Bronchial epithelial cell (primary cell): Measurements from ENCODE around the gene HTT. TPM values are rescaled to one million over a fixed set of nuclear protein-coding genes. Genes with fewer than 3 reads are reported as not detected.

ENCODE experiments used
- DNase-seq: peaks from one replicate; pipeline ENCODE4 v3.0.0-alpha.2; 2010; ENCODE audit warnings: low read depth
- FAIRE-seq: peaks from 2 replicates; lab custom pipeline; 2011; peaks lifted over from hg19 to GRCh38; lab: Jason Lieb, UNC
- H3K27me3 ChIP-seq: 2 replicates; pipeline ENCODE4 v1.5.1; 2011; ENCODE audit warnings: low read length; ENCODE audit not compliant: control insufficient read depth, insufficient read depth
- H3K36me3 ChIP-seq: 2 replicates; pipeline ENCODE4 v1.5.1; 2011; ENCODE audit warnings: low read length; ENCODE audit not compliant: control insufficient read depth, insufficient read depth
- H3K4me3 ChIP-seq: 2 replicates; pipeline ENCODE4 v1.5.1; 2011; ENCODE audit warnings: mild to moderate bottlenecking, low read depth, low read length, control low read depth
- CTCF ChIP-seq: IDR thresholded peaks from 2 replicates; pipeline ENCODE4 v1.5.1; 2011; ENCODE audit warnings: mild to moderate bottlenecking, moderate library complexity, low read length, control low read depth, inconsistent platforms; ENCODE audit not compliant: insufficient read depth, severe bottlenecking
- total RNA-seq: library from RNA; depleted of rRNA; stranded (reverse); fragments of >200 nt; gene quantifications from 2 replicates; pipeline ENCODE4 v1.2.1, GENCODE V29; 2014

The HTT gene
- total RNA-seq, 1 donor from 2014 or later: 24.0 TPM

- FAIRE-seq: no peak
Observed at GRCh38 chr4:3266076-3266475, 191.6 kb downstream of the HTT start.

GRCh38 chr4:3267576-3268394 is 193.3 kb downstream of the HTT start:
- no peak overlapping the region for H3K4me3 ChIP-seq
- no peak for TF ChIP-seq CTCF
- DNase-seq (no peak), FAIRE-seq (no peak)
- H3K36me3 ChIP-seq: no peaks in the 10 kb centered on the region
- H3K27me3 ChIP-seq: peaks cover 5% of the 10 kb centered on the region

More at GRCh38 chr4:3266076-3266475, 191.6 kb downstream of the HTT start:
- Histone ChIP-seq H3K27me3 (peaks cover 7% of the 10 kb centered on the region), H3K36me3 (no peaks in the 10 kb centered on the region), H3K4me3 (no peak overlapping the region)
- DNase-seq: no peak
- TF ChIP-seq CTCF: no peak

- FAIRE-seq: no peak
- H3K27me3 ChIP-seq: peaks cover 3% of the 10 kb centered on the region
- DNase-seq: no peak
- H3K36me3 ChIP-seq: no peaks in the 10 kb centered on the region
- TF ChIP-seq CTCF: no peak
- H3K4me3 ChIP-seq: no peak overlapping the region
Observed at GRCh38 chr4:3268395-3269104, 194.1 kb downstream of the HTT start.

DNA sequence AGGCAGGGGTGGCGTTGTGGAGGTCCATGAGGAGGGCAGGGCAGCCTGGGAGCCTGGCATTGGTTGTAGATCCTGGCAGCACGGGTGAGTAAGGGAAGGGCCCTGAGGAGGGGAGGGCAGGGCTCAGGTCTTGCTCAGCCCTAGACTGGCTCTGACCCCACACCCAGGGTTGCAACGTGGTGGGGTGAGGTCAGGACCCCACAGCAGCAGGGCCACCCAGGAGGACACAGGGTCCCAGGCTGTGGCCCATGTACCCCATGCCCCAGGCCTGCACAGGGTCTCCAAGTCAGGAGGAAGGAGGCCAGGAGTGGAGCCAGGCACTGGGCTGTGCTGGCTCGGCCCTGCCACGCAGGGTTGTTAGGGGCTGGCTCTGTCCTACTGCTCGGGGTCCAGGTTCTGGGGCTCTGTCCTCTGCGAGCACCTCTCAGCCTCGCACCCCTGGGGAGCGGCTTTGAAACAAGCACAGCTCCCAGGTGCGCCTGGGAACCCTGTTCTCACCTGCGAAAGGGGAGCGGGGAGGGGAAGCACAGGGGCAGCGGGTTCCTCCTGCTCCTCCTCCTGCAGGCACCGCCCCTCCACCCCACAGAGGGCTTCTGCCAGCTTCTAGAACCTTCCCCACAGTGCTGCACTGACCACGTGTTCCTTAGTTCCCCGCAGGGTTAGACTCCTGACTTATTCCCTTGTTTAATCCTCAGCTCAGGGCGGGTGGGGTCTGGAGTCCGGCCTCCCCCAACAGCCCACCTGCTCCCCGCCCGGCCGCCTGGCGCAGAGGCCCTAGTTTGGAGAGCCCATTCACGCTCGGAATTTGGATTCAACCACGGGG is 194.8 kb downstream of the HTT start:
- DNase-seq (no peak), FAIRE-seq (no peak)
- peaks cover 3% of the 10 kb centered on the region for H3K27me3 ChIP-seq
- TF ChIP-seq CTCF: no peak
- no peaks in the 10 kb centered on the region for H3K36me3 ChIP-seq
- H3K4me3 ChIP-seq: no peak overlapping the region

DNA sequence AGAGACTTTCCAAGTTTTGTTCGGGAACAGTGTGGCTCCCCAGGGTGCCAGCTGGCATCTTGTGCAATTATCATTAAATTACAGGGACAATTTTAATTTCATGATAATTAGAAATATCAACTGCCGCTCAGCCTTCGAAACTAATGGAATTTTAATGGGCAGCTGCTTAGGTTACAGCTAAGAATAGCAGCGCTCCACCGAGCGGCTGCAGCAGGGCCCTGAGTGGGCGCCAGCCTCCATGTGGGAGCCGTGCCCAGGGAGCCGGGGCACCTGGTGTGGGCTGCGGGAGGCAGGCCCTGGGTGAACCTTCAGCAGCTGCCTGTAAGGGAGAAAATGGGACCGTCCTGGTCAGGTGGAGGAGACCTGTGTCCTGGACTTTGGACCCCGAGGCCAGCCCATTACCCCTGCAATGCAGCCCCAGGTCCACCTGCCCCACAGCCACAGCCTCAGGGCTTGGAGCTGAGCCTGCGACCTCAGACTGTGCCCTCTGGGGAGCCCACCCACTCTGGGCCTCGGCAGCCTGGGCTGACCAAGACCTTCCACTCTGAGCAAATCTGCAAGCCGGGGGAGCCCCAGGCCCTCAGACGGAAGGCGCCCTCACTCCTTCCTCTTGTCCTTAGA is 195.6 kb downstream of the HTT start:
- H3K36me3 ChIP-seq: no peaks in the 10 kb centered on the region
- FAIRE-seq (no peak), DNase-seq (no peak)
- H3K27me3 ChIP-seq: peaks cover 1% of the 10 kb centered on the region
- H3K4me3 ChIP-seq: no peak overlapping the region
- TF ChIP-seq CTCF: no peak
